ENCODE data around the gene GIGYF2. TPM values are rescaled to one million over a fixed set of nuclear protein-coding genes. Genes with fewer than 3 reads are reported as not detected.
"Not testable (repeated sequence)": the region's sequence is repeated elsewhere in the genome, so short reads cannot be mapped to it uniquely, and the experiment has no call there.

The GIGYF2 gene
- total RNA-seq, 1 donor from 2014 or later, result 75.2 TPM

GRCh38 chr2:232800166-232800565, 103.0 kb downstream of the GIGYF2 start:
- intact Hi-C loops (cut with micrococcal nuclease), result no loop called here

GRCh38 chr2:232802091-232802490, 105.0 kb downstream of the GIGYF2 start:
- intact Hi-C loops (cut with micrococcal nuclease), result no loop called here

GRCh38 chr2:232809349-232810124, 112.4 kb downstream of the GIGYF2 start:
- intact Hi-C loops (cut with micrococcal nuclease), result no loop called here

- intact Hi-C loops (cut with micrococcal nuclease), result no loop called here
These were observed 113.3 kb downstream of the GIGYF2 start for GRCh38 chr2:232810444-232810843.

- intact Hi-C loops (cut with micrococcal nuclease), result no loop called here
These were observed 118.4 kb downstream of the GIGYF2 start for GRCh38 chr2:232815569-232815968.

- intact Hi-C loops (cut with micrococcal nuclease), result no loop called here
These were observed 119.5 kb downstream of the GIGYF2 start for GRCh38 chr2:232816657-232817056.

GRCh38 chr2:232817756-232818155, 120.6 kb downstream of the GIGYF2 start:
- intact Hi-C loops (cut with micrococcal nuclease), result no loop called here

- intact Hi-C loops (cut with micrococcal nuclease), result no loop called here
These were observed 132.9 kb downstream of the GIGYF2 start for GRCh38 chr2:232829988-232830387.

GRCh38 chr2:232831496-232831895, 134.4 kb downstream of the GIGYF2 start:
- intact Hi-C loops (cut with micrococcal nuclease), result no loop called here

GRCh38 chr2:232833830-232834229, 136.7 kb downstream of the GIGYF2 start:
- intact Hi-C loops (cut with micrococcal nuclease), result no loop called here

- intact Hi-C loops (cut with micrococcal nuclease), result loop anchor here (5.0 kb wide), 2 partner anchors 247 to 417 kb away; partner anchors contain the start of gene ATG16L1
These were observed 138.6 kb downstream of the GIGYF2 start for GRCh38 chr2:232835687-232836208.

- intact Hi-C loops (cut with micrococcal nuclease), result loop anchor here (5.0 kb wide), 2 partner anchors 245 to 415 kb away; partner anchors contain the start of gene ATG16L1
These were observed 139.8 kb downstream of the GIGYF2 start for GRCh38 chr2:232836934-232837333.

- intact Hi-C loops (cut with micrococcal nuclease), result loop anchor here (1.0 to 5.0 kb wide), 5 partner anchors 56 to 432 kb away; partner anchors contain the start of gene ATG16L1
These were observed 141.3 kb downstream of the GIGYF2 start for GRCh38 chr2:232838406-232838874.

GRCh38 chr2:232839411-232840079, 142.4 kb downstream of the GIGYF2 start:
- intact Hi-C loops (cut with micrococcal nuclease), result loop anchor here (5.0 kb wide), 2 partner anchors 243 to 413 kb away; partner anchors contain the start of gene ATG16L1

- intact Hi-C loops (cut with micrococcal nuclease), result no loop called here
These were observed 145.6 kb downstream of the GIGYF2 start for GRCh38 chr2:232842689-232843088.

GRCh38 chr2:232843834-232844233, 146.7 kb downstream of the GIGYF2 start:
- intact Hi-C loops (cut with micrococcal nuclease), result no loop called here

GRCh38 chr2:232846055-232846454, 148.9 kb downstream of the GIGYF2 start:
- intact Hi-C loops (cut with micrococcal nuclease), result no loop called here

GRCh38 chr2:232850039-232850438, 152.9 kb downstream of the GIGYF2 start:
- intact Hi-C loops (cut with micrococcal nuclease), result no loop called here

GRCh38 chr2:232852081-232852480, 154.9 kb downstream of the GIGYF2 start:
- intact Hi-C loops (cut with micrococcal nuclease), result not testable (repeated sequence)

- intact Hi-C loops (cut with micrococcal nuclease), result loop anchor here (1.0 kb wide), 5 partner anchors 177 to 591 kb away; partner anchors contain the start of gene ATG16L1
These were observed 155.5 kb downstream of the GIGYF2 start for GRCh38 chr2:232852676-232853075.

GRCh38 chr2:232854082-232854481, 157.0 kb downstream of the GIGYF2 start:
- intact Hi-C loops (cut with micrococcal nuclease), result no loop called here

GRCh38 chr2:232857158-232857563, 160.0 kb downstream of the GIGYF2 start:
- intact Hi-C loops (cut with micrococcal nuclease), result no loop called here
